OCI-M1 (cell line): ENCODE measurements around the gene ITGB2.
"Not testable (repeated sequence)": the region's sequence is repeated elsewhere in the genome, so short reads cannot be mapped to it uniquely, and the experiment has no call there.

ENCODE experiments used
- DNase-seq: peaks from one replicate; lab custom pipeline; 2025; lab: John Stamatoyannopoulos, UW

ITGB2 gene

GRCh38 chr21:44926331-44927101 is 5.8 kb upstream of the ITGB2 start:
- no peak for DNase-seq

DNA sequence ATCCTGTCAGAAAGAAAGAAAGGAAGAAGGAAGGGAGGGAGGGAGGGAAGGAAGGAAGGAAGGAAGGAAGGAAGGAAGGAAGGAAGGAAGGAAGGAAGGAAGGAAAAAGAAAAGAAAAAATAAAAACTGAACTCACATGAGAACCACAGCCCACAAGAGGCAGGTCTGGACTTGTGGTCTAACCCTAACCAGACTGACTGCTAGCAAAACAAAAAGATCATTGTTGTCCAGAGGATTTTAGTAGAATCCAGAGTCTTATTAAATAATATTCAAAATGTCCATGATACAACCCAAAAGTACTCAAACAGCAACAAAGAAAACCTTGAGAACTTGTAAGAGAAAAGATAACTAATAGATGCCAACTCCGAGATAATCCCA is 4.7 kb upstream of the ITGB2 start:
- DNase-seq, result peak; percentile 38

DNA sequence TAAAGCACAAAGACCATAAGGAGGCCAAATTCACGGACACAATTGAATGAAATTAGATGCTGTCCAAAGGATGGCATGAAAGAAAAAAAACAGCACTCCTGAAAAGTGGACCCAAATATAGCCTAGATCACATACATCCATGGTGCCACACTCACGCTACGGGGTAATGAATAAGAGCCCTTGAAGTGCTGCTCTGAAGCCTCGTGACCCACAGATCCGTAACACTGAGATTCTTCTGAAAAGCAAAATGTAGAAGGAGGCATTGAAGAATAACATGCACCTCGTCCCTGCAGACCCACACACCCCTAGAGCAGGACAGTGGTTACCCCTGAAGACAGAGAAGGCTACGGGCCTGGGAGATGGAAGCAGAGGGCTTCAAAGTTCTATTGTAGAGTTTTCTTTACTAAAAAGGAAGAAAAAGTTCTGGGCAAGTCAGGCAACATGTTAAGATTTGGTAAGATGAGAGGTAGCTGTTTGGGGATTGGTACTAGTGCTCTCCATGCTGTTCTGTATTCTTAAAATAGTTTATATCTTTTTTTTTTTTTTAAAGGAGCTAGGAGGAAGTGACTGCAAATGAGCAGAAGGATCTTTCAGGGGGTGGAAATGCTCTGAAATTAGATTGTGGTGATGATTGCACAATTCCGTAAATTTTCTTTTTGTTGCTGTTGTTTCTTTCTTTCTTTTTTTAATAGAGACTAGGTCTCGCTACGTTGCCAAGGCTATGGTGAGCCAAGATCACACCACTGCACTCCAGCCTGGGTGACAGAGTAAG is 4.1 kb upstream of the ITGB2 start:
- DNase-seq, result peak; percentile 67

DNA sequence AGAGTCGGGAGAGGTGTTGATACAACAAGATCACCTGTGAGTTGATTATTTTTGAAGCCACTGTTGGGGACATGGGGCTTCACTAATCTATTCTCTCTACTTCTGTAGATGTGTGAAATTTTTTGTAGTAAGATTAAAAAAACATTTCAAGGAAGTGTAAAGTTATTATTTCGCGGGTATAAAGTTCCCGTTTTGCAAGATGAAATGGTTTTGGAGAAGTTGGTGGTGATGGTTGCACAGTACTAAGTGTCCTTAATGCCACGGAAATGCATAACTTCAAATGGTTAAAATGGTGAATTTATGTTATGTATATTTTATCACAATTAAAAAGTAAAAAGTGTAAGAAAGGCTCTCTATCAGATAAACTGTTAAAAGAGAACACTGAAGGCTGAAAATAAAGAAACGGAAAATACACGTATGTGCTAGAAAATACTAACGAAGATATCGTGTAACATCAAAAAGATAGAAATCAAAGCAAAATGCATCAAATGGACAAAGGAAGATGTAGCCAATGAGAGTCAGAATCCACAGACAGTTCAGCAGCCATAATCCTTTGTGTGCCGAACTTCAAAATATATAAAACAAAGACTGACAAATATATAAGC is 2.9 kb upstream of the ITGB2 start:
- DNase-seq, result peak; percentile 23

GRCh38 chr21:44921928-44922327 is 1.2 kb upstream of the ITGB2 start:
- no peak for DNase-seq

DNA sequence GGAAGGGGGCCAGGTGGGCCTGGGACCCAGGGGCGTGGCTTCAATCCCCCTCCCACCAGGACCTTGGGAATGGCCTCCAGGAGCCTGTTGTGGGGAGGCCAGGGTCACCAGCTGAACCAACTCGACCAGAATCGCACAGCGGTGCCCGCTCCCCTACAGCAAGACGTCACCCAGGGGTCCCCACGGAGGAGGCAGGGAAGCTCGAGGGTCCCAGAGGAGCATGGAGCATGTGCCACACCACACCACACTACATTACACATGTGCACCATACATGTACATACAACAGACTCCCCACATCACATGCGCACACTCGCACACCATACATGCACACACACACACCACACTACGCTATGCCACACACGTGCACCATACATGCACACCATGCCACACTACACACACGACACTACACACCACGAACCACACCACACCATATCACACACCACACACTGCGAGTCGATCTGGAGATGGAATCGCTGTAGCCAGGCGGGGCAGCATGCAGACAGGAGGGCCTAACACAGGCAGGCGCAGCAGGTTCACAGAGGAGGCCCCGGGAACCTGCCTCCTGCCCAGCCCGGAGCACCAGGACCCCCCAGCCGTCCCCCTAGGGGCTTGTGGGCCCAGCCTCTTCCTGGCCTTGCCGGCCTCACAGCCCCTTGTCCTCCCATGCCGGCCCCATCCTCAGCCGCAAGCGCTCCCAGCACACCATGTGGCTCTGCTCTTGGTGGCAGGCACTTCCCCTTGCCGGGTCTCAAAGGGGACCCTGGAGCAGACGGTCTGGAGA is 596 bp downstream of the ITGB2 start:
- no peak for DNase-seq

DNA sequence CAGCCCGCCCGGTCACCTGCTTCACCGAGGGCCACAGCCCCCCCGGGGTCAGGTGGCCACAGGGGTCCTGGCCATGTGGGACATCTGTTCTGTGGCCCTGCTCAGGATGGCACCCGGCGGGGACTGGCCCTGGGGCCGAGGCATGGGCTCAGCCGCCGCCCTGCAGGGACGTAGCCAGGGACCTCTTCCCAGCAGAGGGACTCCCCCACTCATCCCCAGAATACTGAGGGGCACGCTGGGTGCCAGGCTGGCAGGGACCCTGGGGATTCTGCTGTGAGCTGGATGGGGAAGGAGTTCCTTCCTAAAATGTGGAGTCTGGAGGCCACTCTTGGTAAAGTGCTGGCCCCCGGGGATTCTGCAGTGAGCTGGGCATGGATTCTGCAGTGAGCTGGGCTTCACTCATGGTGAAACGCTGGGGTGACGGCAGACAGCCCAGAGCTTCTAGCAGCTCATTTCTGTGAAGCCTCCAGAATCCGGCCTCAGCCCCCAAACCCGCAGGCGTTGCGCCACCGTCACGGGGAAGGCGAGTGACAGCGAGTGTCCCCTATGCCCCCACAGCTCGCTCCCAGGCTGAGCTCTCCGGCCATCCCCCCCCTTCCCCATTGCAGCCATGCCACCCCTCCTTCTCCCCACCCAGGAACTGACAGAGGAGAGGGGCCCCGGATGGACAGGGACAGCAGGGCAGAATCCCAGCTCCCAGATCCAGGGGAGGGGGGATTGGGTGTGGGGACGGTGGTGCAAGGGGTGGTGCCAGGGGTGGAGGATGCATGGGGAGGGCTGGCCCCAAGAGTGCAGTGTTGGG is 1.4 kb downstream of the ITGB2 start:
- no peak for DNase-seq

DNA sequence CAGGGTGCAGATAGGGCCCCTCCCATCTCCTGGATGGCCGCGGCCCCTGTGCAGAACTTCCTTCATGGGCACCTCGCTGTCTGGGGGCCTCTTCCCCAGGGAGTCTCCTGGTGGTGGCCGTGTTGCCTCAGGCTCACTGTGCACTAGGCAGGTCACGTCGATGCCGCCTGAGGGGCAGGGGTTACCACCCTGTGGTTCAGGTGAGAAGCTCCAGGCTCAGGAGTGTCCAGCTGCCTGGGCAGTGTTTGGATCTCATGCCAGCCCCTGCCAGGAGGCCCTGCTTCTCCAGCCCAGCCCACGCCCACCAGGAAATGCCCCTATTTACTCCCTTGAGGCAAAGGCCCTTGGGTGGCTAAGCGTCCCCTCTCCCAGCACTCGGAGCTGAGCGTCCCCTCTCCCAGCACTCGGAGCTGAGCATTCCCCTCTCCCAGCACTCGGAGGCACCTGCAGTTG is 2.1 kb downstream of the ITGB2 start:
- no peak for DNase-seq

DNA sequence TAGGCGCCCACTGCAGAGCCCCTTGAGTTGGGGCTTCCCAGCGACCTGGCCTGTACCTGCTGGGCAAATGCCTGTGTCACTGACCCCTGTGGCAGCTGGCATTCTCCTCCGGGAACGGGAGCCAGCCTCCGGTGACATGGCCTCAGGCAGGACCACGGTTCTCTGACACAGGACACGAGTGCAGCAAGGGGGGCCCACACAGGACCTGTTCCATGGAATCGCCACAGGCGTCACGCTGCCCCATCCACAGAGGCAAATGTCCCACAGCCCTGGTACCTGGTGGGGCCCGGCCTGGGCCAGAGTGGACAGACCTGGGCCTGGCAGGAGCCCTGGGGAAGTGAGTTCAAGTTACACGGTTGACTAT is 2.6 kb downstream of the ITGB2 start:
- DNase-seq, result no peak

- DNase-seq, result no peak
These were observed 3.1 kb downstream of the ITGB2 start for GRCh38 chr21:44917446-44918106.

DNA sequence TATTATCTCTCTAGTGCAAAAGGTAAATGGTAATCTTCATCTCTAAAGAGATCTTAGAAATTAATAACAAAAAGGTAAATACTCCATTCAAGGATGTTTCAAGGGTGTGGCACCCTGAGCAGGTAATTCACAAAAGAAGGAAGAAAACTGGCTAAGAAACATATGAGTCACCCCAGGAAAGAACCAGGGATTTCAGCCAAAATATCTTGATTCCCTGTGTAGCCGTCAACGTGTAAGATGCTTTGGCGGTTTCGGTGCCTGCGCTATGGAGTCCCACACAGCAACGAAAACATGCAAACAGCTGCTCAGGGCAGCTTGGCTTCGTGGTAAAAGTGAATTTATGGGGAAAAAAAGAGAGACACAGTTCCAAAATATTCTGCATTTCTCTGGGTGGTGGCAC is 3.7 kb downstream of the ITGB2 start:
- no peak for DNase-seq

DNA sequence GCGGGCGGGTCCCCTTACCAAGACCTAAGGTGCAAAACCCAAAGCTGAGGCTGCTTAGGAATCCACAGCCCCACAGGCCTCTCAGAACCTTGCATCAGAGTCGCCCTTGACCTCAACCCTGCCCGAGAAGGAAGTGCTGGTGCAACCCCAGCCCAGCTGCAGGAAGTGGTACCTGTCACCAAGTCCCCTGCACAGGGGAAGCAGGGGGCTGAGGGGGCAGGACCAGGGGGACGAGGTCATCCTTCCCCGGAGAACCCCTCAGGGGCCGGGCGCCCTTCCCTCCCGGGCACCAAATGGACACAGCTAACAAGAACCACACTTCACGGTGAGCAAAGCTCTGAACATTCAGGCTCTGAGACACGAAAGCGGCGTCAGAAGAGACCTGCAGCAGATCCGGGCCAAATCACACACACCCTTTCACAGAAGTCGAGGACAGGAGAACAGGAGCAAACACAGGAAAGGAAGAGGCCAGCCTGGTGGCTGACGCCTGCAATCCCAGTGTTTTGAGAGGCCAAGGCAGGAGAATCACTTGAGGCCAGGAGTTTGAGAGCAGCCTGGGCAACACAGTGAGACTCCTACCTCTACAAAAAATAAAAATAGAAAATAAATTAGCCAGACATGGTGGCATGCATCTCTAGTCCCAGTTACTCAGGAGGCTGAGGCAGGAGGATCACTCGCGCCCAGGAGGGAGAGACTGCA is 6.4 kb downstream of the ITGB2 start:
- DNase-seq, result peak; percentile 29

DNA sequence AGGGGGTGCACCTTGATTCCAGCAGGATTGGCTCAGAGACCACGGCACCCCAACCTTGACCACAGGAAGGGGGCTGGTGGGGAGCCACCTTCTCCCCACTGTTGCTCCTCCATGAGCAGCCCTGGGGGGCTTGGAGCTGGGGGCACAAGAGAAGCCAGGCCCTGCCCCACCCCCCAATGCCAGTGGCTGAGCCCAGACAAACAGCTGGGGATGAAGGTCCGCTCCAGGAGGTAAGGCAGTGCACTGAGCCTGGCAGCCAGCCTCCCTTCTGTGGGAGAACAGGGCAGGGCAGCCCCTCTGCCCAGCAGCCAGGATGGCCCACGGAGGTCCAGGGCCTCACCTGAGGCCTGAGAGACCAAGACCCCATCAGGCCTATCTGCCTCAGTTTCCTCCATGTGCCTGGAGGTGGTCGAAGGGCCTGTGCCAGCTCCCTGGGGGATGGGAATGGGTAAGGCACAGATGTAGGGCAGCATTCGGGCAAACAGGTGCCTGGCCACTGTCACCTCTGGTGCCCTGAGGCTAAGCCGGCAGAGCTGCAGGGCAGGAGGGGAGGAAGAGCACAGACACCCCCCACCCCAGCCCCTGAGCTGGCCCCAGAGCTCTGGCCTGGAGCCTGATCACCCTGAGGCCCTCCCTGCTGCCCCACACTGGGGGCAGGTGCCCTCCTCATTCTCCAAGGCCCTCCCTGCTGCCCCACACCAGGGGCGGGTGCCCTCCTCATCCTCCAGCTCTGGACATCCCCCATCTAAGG is 7.1 kb downstream of the ITGB2 start:
- DNase-seq, result no peak

- DNase-seq, result not testable (repeated sequence)
These were observed 7.9 kb downstream of the ITGB2 start for GRCh38 chr21:44912506-44913412.

GRCh38 chr21:44912158-44912473 is 8.6 kb downstream of the ITGB2 start:
- no peak for DNase-seq

- peak; percentile 40 for DNase-seq
These were observed 9.1 kb downstream of the ITGB2 start for GRCh38 chr21:44911384-44912157.

- no peak for DNase-seq
These were observed 9.7 kb downstream of the ITGB2 start for GRCh38 chr21:44911068-44911383.
